Lung (tissue), 12 donors: ENCODE data around the gene CAPZB. TPM values are rescaled to one million over a fixed set of nuclear protein-coding genes. Genes with fewer than 3 reads are reported as not detected.

Source experiments
- ATAC-seq: fragments of 200-7000 bp; cut with Tn5 transposase; one replicate; pipeline ENCODE4 v1.9.1; 2020; ENCODE audit warnings: moderate number of reproducible peaks; ENCODE audit not compliant: insufficient read depth, low FRiP score
- DNase-seq, 3 donors: peaks; one replicate each; pipeline ENCODE4 v3.0.0-alpha.2; 2013 to 2017
- H3K27ac ChIP-seq, 2 donors: one replicate each; pipeline ENCODE4 v1.5.1; 2013; ENCODE audit warnings: mild to moderate bottlenecking in 2 of 2, moderate library complexity in 2 of 2, control low read depth in 1 of 2, inconsistent platforms in 1 of 2, low read depth in 1 of 2, low read length in 1 of 2
- H3K27me3 ChIP-seq, 3 donors: one replicate each; pipeline ENCODE4 v1.5.1; 2013; ENCODE audit warnings: low read length in 2 of 3; ENCODE audit not compliant: control insufficient read depth in 3 of 3, insufficient read depth in 3 of 3
- H3K36me3 ChIP-seq, 4 donors: one replicate each; pipeline ENCODE4 v1.5.1; 2013; ENCODE audit warnings: low read length in 4 of 4, mild to moderate bottlenecking in 1 of 4, moderate library complexity in 1 of 4; ENCODE audit not compliant: control insufficient read depth in 4 of 4, insufficient read depth in 4 of 4
- H3K4me1 ChIP-seq, 5 donors: one replicate each; pipeline ENCODE4 v1.5.1; 2013; ENCODE audit warnings: low read length in 5 of 5, mild to moderate bottlenecking in 2 of 5, moderate library complexity in 1 of 5; ENCODE audit not compliant: control insufficient read depth in 5 of 5, insufficient read depth in 5 of 5
- H3K4me3 ChIP-seq: one replicate; pipeline ENCODE4 v1.5.1; 2013; ENCODE audit warnings: mild to moderate bottlenecking, control low read depth, moderate library complexity
- H3K9ac ChIP-seq, 2 donors: one replicate each; pipeline ENCODE4 v1.5.1; 2013; ENCODE audit warnings: low read length in 2 of 2, control low read depth in 1 of 2; ENCODE audit not compliant: insufficient read depth in 1 of 2
- H3K9me3 ChIP-seq, 4 donors: one replicate each; pipeline ENCODE4 v1.5.1; 2013; ENCODE audit warnings: low read length in 3 of 4, mild to moderate bottlenecking in 1 of 4, moderate library complexity in 1 of 4; ENCODE audit not compliant: control insufficient read depth in 4 of 4, insufficient read depth in 3 of 4
- WGBS, 2 donors: extraction: QIAGEN DNeasy Blood & Tissue Kit; methylation state at CpG; one replicate each; pipeline ENCODE4 v1.1.7; 2013; 5-methylcytosine and 5-hydroxymethylcytosine counted together
- polyA plus RNA-seq, 2 donors: library from polyadenylated mRNA; stranded (reverse); fragments of 200-250 nt; gene quantifications; one replicate each; pipeline ENCODE4 v1.2.1, GENCODE V29; 2013
- total RNA-seq, 2 donors: library from RNA; depleted of rRNA in 1 of 2; stranded (reverse); fragments of >200 nt in 1 of 2; gene quantifications; one replicate each; pipeline ENCODE4 v1.2.1, GENCODE V29; 2014 to 2021
- TF ChIP-seq, protein P1 (sequence below): IDR thresholded peaks from 2 replicates; pipeline ENCODE4 v1.5.1; 2012; ENCODE audit warnings: mild to moderate bottlenecking; ENCODE audit errors: control extremely low read depth, extremely low read depth
- donor health status: control.
- donor health status: control.
- donor health status: Bipolar disorder and iron deficiency.
- donor health status: healthy.
- donor health status: DM: yes; HTN: yes; CAD: no.

The CAPZB gene
- total and polyA plus RNA-seq, 4 donors: 94.7 to 339 (median 278) TPM

DNA sequence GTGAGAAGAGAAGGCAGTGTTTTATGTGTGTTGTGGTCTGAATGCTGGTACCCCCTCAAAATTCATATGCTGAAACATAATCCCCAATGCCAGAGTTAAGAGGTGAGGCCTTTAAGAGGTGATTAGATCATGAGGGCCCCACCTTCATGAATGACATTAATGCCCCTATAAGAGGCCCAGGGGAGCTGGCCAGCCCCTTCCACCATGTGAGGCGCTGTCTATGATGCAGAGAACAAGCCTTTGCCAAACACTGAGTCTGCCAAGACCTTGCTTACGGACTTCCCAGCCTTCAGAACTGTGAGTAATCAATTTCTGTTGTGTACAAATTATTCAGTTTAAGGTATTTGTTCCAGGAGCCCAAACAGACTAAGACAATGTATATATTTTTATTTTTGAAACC lies 20.2 kb downstream of the CAPZB start:
- peaks cover 0 to 8% (median 1%) of the 10 kb centered on the region in 4 donors for H3K36me3 ChIP-seq
- no peak overlapping the region for H3K4me3 ChIP-seq
- H3K27me3 ChIP-seq: no peaks in the 10 kb centered on the region
- peaks cover 0 to 1% (median 0%) of the 10 kb centered on the region in 4 donors for H3K9me3 ChIP-seq
- no peak overlapping the region for H3K9ac ChIP-seq
- TF ChIP-seq, protein P1, sequence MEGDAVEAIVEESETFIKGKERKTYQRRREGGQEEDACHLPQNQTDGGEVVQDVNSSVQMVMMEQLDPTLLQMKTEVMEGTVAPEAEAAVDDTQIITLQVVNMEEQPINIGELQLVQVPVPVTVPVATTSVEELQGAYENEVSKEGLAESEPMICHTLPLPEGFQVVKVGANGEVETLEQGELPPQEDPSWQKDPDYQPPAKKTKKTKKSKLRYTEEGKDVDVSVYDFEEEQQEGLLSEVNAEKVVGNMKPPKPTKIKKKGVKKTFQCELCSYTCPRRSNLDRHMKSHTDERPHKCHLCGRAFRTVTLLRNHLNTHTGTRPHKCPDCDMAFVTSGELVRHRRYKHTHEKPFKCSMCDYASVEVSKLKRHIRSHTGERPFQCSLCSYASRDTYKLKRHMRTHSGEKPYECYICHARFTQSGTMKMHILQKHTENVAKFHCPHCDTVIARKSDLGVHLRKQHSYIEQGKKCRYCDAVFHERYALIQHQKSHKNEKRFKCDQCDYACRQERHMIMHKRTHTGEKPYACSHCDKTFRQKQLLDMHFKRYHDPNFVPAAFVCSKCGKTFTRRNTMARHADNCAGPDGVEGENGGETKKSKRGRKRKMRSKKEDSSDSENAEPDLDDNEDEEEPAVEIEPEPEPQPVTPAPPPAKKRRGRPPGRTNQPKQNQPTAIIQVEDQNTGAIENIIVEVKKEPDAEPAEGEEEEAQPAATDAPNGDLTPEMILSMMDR: no peak
- DNase-seq: no peak
- no peak for ATAC-seq
- H3K27ac ChIP-seq: peak overlapping the region in 1 of 2 donors; percentile 30
- 84 to 87% methylated on average over 2 of the region's 2 CpGs for WGBS, 2 donors
- peaks cover 9 to 42% (median 36%) of the 10 kb centered on the region in 5 donors for H3K4me1 ChIP-seq

DNA sequence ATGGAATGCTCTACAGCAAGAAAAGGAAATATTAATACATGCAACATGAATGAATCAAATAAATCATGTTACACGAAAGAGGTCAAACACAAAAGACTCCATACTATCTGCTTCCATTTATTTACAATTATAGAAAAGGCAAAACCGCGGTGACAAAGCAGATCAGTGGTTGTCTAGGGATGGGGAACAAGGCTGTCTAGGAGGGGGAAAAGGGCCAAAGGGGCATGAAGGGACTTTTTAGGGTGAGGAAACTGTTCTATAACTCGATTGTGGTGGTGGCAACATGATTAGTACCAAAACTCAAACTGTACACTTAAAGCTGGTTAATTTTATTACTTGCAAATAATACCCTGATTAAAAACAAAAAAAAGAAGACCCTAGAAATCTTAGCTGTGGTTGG lies 20.6 kb downstream of the CAPZB start:
- Histone ChIP-seq H3K4me1 (peaks cover 10 to 39% (median 35%) of the 10 kb centered on the region in 5 donors), H3K9ac (no peak overlapping the region), H3K9me3 (peaks cover 0 to 1% (median 0%) of the 10 kb centered on the region in 4 donors), H3K27ac (no peak overlapping the region), H3K27me3 (no peaks in the 10 kb centered on the region), H3K4me3 (no peak overlapping the region), H3K36me3 (peaks cover 0 to 8% (median under 1%) of the 10 kb centered on the region in 4 donors)
- ATAC-seq: no peak
- 58 to 82% methylated on average over 4 of the region's 4 CpGs for WGBS, 2 donors
- TF ChIP-seq, protein P1: no peak
- DNase-seq: no peak

DNA sequence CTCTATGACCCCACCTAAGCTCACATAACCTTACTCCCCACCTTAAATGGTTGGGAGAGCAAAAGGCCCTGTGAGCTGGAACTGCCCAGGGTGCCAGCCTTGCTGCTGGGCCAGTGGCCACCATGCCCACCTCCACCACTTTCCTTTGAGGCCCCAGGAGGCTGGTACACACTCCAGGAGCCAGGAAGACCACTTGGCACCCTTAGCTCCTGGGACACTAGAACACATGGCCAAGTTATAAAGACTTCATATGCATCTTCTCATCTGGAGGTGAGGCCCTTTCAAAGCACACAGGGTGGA lies 21.9 kb downstream of the CAPZB start:
- H3K9me3 ChIP-seq: peaks cover 0 to 1% (median 0%) of the 10 kb centered on the region in 4 donors
- no peak overlapping the region for H3K4me3 ChIP-seq
- peaks cover 6 to 34% (median 30%) of the 10 kb centered on the region in 5 donors for H3K4me1 ChIP-seq
- H3K36me3 ChIP-seq: peaks cover 0 to 8% (median 0%) of the 10 kb centered on the region in 4 donors
- H3K27me3 ChIP-seq: no peaks in the 10 kb centered on the region
- TF ChIP-seq, protein P1: no peak
- DNase-seq: no peak
- H3K27ac ChIP-seq: peak overlapping the region in 1 of 2 donors; percentile 26
- ATAC-seq: no peak
- H3K9ac ChIP-seq: no peak overlapping the region
